SU-DHL-6 (cell line): ENCODE data around the gene MNAT1.

Experiments used
- H2AFZ ChIP-seq: fragments of 200-600 bp; sonication (generic); 2 replicates; pipeline ENCODE4 v1.6.1; 2014; ENCODE audit warnings: low read depth, mild to moderate bottlenecking, moderate library complexity, mixed read lengths, antibody characterized with exemption, low read length; ENCODE audit not compliant: severe bottlenecking
- H3F3A ChIP-seq: fragments of 200-600 bp; shearing (Covaris generic); 2 replicates; pipeline ENCODE4 v1.6.0; 2016; ENCODE audit warnings: antibody characterized with exemption, mild to moderate bottlenecking; ENCODE audit not compliant: insufficient read depth
- H3K27ac ChIP-seq: fragments of 200-600 bp; sonication (generic); 2 replicates; pipeline ENCODE4 v1.5.1; 2016; ENCODE audit warnings: low read depth, mild to moderate bottlenecking, low read length, moderate library complexity, mixed read lengths
- H3K27me3 ChIP-seq: fragments of 200-600 bp; sonication (generic), shearing (Covaris generic); 2 replicates; pipeline ENCODE4 v1.6.0; 2014; ENCODE audit warnings: mild to moderate bottlenecking, low read length
- H3K36me3 ChIP-seq: fragments of 200-600 bp; sonication (generic); 2 replicates; pipeline ENCODE4 v1.6.1; 2014; ENCODE audit warnings: mild to moderate bottlenecking, low read length, mixed read lengths
- H3K4me2 ChIP-seq: fragments of 300-600, 200-600 bp; shearing (Covaris generic), sonication (generic); 2 replicates; pipeline ENCODE4 v1.6.0; 2014; ENCODE audit warnings: low read length, low read depth, mild to moderate bottlenecking; ENCODE audit not compliant: poor library complexity, severe bottlenecking
- H3K4me3 ChIP-seq: fragments of 200-600 bp; sonication (generic); 2 replicates; pipeline ENCODE4 v1.5.1; 2014; ENCODE audit warnings: antibody characterized with exemption, low read length, mild to moderate bottlenecking, mixed read lengths; ENCODE audit not compliant: insufficient read depth, poor library complexity, severe bottlenecking
- H3K79me2 ChIP-seq: fragments of 200-600 bp; sonication (generic); 2 replicates; pipeline ENCODE4 v1.6.1; 2014; ENCODE audit warnings: mild to moderate bottlenecking, low read length, moderate library complexity; ENCODE audit not compliant: insufficient read depth
- H3K9ac ChIP-seq: fragments of 200-600 bp; sonication (generic); 2 replicates; pipeline ENCODE4 v1.7.0; 2014; ENCODE audit warnings: mild to moderate bottlenecking, low read length
- H3K9me2 ChIP-seq: fragments of 200-600 bp; sonication (generic); replicated peaks from 2 replicates; pipeline ENCODE4 v1.6.1; 2014; ENCODE audit warnings: low read length; ENCODE audit not compliant: insufficient read depth
- H3K9me3 ChIP-seq: fragments of 200-600 bp; sonication (generic); 2 replicates; pipeline ENCODE4 v1.6.1; 2014; ENCODE audit warnings: low read length, mixed read lengths; ENCODE audit not compliant: insufficient read depth
- H4K20me1 ChIP-seq: fragments of 200-600 bp; sonication (generic); 2 replicates; pipeline ENCODE4 v1.6.1; 2014; ENCODE audit warnings: low read depth, mild to moderate bottlenecking, antibody characterized with exemption, low read length, moderate library complexity, mixed read lengths
- EZH2phosphoT487 ChIP-seq: fragments of 200-600 bp; sonication (generic), shearing (Covaris generic); conservative IDR thresholded peaks from 2 replicates; pipeline ENCODE4 v1.6.1; 2018; ENCODE audit warnings: mild to moderate bottlenecking, antibody characterized with exemption, low read length, moderate library complexity, mixed read lengths
- TF ChIP-seq, protein P1 (sequence below): fragments of 200-600 bp; sonication (generic); IDR thresholded peaks from one replicate; pipeline ENCODE4 v1.5.1; 2017; ENCODE audit warnings: antibody characterized with exemption, mild to moderate bottlenecking, low read length, moderate library complexity; ENCODE audit not compliant: insufficient read depth, poor library complexity, severe bottlenecking

MNAT1 gene

DNA sequence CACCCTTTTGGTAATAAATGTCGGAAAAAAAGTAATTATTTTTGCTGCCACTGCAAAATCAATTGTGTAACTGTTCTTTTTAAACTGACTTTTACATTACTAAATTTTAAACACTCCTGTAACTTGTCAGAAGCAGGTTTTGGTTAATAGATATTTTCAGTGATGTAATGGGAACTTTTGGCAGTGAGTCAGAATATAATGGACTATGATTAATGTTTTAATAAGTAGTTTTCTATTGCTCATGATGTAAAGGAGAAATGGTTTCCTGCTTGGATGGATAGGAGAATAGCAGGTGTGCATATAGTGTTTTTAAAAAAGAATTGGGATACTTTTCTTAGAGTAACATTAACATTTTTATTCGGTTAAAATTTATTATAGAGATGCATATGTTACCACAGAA, 187.5 kb downstream of the MNAT1 start:
- Histone ChIP-seq H3K79me2 (no peaks in the 10 kb centered on the region), H2AFZ (no peak overlapping the region), H3K27me3 (no peaks in the 10 kb centered on the region), H3F3A (no peaks in the 10 kb centered on the region), H3K9ac (no peak overlapping the region), H3K4me3 (no peak overlapping the region), H3K9me3 (no peaks in the 10 kb centered on the region), H3K27ac (no peak overlapping the region), H4K20me1 (0 out of 2 replicates have a peak, but pooled peaks cover 5% of the 10 kb centered on the region), H3K9me2 (no peaks in the 10 kb centered on the region), H3K36me3 (no peaks in the 10 kb centered on the region), H3K4me2 (no peak overlapping the region)
- TF ChIP-seq, protein P1, sequence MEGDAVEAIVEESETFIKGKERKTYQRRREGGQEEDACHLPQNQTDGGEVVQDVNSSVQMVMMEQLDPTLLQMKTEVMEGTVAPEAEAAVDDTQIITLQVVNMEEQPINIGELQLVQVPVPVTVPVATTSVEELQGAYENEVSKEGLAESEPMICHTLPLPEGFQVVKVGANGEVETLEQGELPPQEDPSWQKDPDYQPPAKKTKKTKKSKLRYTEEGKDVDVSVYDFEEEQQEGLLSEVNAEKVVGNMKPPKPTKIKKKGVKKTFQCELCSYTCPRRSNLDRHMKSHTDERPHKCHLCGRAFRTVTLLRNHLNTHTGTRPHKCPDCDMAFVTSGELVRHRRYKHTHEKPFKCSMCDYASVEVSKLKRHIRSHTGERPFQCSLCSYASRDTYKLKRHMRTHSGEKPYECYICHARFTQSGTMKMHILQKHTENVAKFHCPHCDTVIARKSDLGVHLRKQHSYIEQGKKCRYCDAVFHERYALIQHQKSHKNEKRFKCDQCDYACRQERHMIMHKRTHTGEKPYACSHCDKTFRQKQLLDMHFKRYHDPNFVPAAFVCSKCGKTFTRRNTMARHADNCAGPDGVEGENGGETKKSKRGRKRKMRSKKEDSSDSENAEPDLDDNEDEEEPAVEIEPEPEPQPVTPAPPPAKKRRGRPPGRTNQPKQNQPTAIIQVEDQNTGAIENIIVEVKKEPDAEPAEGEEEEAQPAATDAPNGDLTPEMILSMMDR, result no peak
- TF ChIP-seq EZH2phosphoT487, result no peak

DNA sequence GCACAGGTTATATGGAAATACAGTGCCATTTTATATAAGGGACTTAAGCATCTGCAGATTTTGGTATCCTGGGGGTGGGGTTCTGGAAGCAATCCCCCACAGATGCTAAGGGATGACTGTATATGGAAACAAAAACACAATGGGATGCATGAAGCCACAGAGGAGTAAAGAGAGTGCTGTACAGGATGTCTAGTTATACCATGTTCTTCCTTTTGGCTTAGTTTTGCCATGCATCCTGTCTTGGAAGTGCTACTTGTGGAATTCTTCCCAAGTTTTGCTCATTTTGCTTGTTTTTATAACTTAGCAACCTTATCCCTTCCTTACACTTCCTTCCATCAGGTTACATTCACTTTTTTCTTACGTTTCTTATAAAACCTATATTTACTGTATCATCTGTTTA, 190.7 kb downstream of the MNAT1 start:
- no peaks in the 10 kb centered on the region for H3K36me3 ChIP-seq
- H3K9me2 ChIP-seq, result no peaks in the 10 kb centered on the region
- H3K27me3 ChIP-seq, result no peaks in the 10 kb centered on the region
- no peak overlapping the region for H3K27ac ChIP-seq
- no peaks in the 10 kb centered on the region for H3K9me3 ChIP-seq
- 0 out of 2 replicates have a peak, but pooled peaks cover 8% of the 10 kb centered on the region for H4K20me1 ChIP-seq
- H3K9ac ChIP-seq, result no peak overlapping the region
- no peak overlapping the region for H3K4me2 ChIP-seq
- no peak overlapping the region for H3K4me3 ChIP-seq
- no peaks in the 10 kb centered on the region for H3K79me2 ChIP-seq
- TF ChIP-seq, protein P1, result no peak
- no peak for TF ChIP-seq EZH2phosphoT487
- no peak overlapping the region for H2AFZ ChIP-seq
- no peaks in the 10 kb centered on the region for H3F3A ChIP-seq

DNA sequence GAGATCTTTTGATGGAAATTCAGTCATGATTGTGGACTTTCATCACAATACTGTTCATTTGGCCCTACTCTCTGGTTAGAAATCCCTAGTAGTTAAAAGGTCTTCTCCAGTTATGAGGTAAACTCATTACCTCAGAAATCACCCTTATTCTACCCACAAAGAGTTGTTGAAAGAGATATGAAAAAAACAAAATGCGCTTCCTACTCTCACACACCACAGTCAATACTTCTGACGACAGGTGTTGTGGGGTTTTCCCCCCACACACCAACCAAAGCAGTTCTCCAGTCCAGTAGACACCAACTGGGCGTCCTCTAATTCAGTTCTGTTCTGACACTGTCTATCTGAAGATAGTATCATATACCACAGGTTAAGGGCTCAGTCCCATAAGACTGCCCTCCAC, 191.4 kb downstream of the MNAT1 start:
- H3K36me3 ChIP-seq, result no peaks in the 10 kb centered on the region
- H3K9ac ChIP-seq, result no peak overlapping the region
- TF ChIP-seq, protein P1, result no peak
- no peak for TF ChIP-seq EZH2phosphoT487
- H4K20me1 ChIP-seq, result 0 out of 2 replicates have a peak, but pooled peaks cover 8% of the 10 kb centered on the region
- no peaks in the 10 kb centered on the region for H3F3A ChIP-seq
- no peaks in the 10 kb centered on the region for H3K79me2 ChIP-seq
- 0 out of 2 replicates have a peak overlapping the region, but pooled peaks have one; percentile 16 for H3K27ac ChIP-seq
- no peak overlapping the region for H2AFZ ChIP-seq
- H3K4me2 ChIP-seq, result peak overlapping the region; percentile 11
- H3K27me3 ChIP-seq, result no peaks in the 10 kb centered on the region
- H3K4me3 ChIP-seq, result no peak overlapping the region
- no peaks in the 10 kb centered on the region for H3K9me2 ChIP-seq
- no peaks in the 10 kb centered on the region for H3K9me3 ChIP-seq

DNA sequence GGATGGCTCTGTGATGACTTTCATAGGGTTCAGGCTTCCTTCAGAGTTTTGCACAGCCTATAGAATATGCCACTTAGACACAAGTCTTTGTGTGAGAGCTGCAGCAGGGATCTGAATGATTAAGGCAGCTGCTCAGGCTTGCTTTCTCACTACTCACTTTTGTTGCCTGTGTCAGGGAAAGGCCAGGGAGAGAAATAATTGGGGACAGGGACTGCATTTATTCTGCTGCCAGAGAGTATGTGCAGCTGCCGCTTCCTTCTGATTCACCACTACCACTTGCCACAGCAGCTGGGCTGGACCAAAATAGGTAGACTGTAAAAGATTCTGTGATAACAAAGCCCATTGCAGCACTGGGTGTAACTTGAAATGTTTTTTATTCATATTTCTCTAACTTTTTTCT, 196.7 kb downstream of the MNAT1 start:
- no peaks in the 10 kb centered on the region for H3F3A ChIP-seq
- H3K79me2 ChIP-seq, result no peaks in the 10 kb centered on the region
- no peak overlapping the region for H3K4me3 ChIP-seq
- 0 out of 2 replicates have a peak, but pooled peaks cover 3% of the 10 kb centered on the region for H4K20me1 ChIP-seq
- no peaks in the 10 kb centered on the region for H3K27me3 ChIP-seq
- no peaks in the 10 kb centered on the region for H3K9me2 ChIP-seq
- H2AFZ ChIP-seq, result no peak overlapping the region
- H3K9ac ChIP-seq, result no peak overlapping the region
- no peak overlapping the region for H3K4me2 ChIP-seq
- H3K27ac ChIP-seq, result no peak overlapping the region
- no peaks in the 10 kb centered on the region for H3K9me3 ChIP-seq
- no peaks in the 10 kb centered on the region for H3K36me3 ChIP-seq
- TF ChIP-seq EZH2phosphoT487, result no peak
- TF ChIP-seq, protein P1, result no peak
